ENCODE measurements around the gene OR12D2. TPM values are rescaled to one million over a fixed set of nuclear protein-coding genes. Genes with fewer than 3 reads are reported as not detected.
"Not testable (repeated sequence)": the region's sequence is repeated elsewhere in the genome, so short reads cannot be mapped to it uniquely, and the experiment has no call there.

The OR12D2 gene, protein sequence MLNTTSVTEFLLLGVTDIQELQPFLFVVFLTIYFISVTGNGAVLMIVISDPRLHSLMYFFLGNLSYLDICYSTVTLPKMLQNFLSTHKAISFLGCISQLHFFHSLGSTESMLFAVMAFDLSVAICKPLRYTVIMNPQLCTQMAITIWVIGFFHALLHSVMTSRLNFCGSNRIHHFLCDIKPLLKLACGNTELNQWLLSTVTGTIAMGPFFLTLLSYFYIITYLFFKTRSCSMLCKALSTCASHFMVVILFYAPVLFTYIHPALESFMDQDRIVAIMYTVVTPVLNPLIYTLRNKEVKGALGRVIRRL
- total RNA-seq, result not detected in 2 replicates

DNA sequence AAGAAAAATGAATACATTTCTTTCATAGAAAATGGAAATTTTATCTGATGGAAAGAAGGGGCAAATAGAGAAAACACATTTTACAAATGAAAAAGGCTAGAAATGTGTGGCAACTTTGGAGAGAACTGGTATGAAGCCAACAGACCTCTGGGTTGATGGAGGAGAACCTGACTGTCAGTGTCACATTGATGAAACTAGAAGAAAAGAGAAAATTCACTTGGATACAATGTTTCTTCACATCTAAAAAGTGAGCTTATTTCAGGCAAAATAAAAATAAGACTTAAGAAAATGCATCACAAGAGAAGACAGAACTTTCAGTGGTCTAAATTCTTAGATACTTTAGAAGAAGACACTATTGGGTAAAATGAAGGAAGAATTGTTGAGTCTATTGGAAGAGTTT, at the start of gene OR12D2:
OR12D2 (plus strand) TSS at position 301 of the 400 bp plus-strand sequence. CDS start 1,069 bp downstream, outside the sequence.
- no peak within 1 kb of the TSS for H3K4me3 ChIP-seq (ENCODE audit: low read depth, low read length)
- TF ChIP-seq, protein P1, sequence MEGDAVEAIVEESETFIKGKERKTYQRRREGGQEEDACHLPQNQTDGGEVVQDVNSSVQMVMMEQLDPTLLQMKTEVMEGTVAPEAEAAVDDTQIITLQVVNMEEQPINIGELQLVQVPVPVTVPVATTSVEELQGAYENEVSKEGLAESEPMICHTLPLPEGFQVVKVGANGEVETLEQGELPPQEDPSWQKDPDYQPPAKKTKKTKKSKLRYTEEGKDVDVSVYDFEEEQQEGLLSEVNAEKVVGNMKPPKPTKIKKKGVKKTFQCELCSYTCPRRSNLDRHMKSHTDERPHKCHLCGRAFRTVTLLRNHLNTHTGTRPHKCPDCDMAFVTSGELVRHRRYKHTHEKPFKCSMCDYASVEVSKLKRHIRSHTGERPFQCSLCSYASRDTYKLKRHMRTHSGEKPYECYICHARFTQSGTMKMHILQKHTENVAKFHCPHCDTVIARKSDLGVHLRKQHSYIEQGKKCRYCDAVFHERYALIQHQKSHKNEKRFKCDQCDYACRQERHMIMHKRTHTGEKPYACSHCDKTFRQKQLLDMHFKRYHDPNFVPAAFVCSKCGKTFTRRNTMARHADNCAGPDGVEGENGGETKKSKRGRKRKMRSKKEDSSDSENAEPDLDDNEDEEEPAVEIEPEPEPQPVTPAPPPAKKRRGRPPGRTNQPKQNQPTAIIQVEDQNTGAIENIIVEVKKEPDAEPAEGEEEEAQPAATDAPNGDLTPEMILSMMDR (conservative IDR thresholded peaks at IDR 0.05; ENCODE audit: low read depth, low read length), result no peak
- no peak for DNase-seq (ENCODE audit: low read depth)

DNA sequence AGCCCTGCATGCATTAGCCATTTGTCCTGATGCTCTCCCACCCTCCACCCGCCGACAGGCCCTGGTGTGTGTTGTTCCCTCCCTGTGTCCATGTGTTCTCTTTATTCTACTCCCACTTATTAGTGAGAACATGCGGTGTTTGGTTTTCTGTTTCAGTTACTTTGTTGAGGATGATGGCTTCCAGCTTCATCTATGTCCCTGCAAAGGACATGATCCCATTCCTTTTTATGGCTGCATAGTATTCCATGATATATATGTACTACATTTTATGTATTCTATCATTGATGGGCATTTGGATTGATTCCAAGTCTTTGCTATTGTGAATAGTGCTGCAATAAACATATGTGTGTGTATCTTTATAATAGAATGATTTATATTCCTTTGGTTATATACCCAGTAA, 46.1 kb upstream of the OR12D2 start:
- not testable (repeated sequence) for DNase-seq (ENCODE audit: low read depth); H3K4me3 ChIP-seq (ENCODE audit: low read depth, low read length)

DNA sequence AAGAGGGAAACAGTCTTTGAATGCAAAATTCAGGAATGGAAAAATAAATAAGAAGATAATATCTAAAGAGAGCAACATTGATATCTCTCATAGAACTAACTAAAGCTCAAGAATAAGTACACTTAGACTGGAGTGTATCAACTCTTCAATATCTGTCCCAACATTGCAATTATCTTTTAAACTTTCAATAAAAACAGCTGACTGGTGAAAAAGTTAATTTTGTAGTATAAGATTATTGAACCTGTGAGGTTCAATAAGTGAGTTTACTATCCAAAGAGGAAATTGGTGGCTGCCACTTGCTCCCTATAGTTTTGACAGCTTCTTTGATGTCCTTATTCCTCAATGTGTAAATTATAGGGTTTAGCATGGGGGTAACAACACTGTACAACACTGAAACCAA, 40.5 kb upstream of the OR12D2 start:
- no peak overlapping the region for H3K4me3 ChIP-seq (ENCODE audit: low read depth, low read length)
- TF ChIP-seq, protein P1 (conservative IDR thresholded peaks at IDR 0.05; ENCODE audit: low read depth, low read length), result no peak
- DNase-seq (ENCODE audit: low read depth), result no peak

DNA sequence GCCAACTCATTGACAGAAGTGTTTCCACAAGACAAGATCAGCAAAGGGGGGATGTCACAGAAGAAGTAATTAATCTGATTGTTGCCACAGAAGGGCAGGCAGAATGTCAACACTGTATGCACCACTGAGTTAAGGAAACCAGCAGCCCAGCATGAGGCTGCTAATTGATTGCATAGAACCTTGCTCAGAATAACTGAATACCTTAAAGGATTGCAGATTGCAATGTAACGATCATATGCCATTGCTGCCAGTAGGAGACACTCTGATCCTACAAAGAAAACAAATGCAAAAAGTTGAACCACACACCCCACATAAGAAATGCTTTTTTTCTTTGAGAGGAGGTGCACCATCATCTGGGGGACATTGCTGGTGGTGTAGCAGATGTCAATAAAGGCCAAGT, 39.8 kb upstream of the OR12D2 start:
- no peak overlapping the region for H3K4me3 ChIP-seq (ENCODE audit: low read depth, low read length)
- TF ChIP-seq, protein P1 (conservative IDR thresholded peaks at IDR 0.05; ENCODE audit: low read depth, low read length), result no peak
- no peak for DNase-seq (ENCODE audit: low read depth)

DNA sequence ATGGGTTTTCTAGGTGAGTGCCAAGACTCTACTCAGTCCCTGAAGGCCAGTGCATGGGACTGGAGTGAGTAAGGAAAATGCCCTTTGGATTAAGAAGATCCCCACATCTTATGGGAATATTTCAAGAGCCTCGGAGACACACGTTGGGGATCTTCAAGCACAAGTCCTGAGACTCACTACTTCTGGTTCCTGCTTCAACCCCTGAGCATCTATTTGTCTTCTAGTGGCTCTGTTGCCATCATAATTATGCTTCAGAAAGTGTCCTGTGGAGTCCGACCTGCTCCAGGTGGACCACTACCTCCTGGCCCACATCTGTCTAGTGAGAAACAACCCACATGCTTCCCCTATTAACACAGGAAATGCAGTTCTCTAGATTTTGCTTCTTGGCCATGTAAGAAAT, 26.7 kb upstream of the OR12D2 start, which contains the start of gene OR5V1:
OR5V1 (minus strand) TSS at position 101 of the 400 bp plus-strand sequence. CDS start 12,670 bp downstream, outside the sequence.
- no peak for DNase-seq (ENCODE audit: low read depth)
- TF ChIP-seq, protein P1 (conservative IDR thresholded peaks at IDR 0.05; ENCODE audit: low read depth, low read length), result no peak
- H3K4me3 ChIP-seq (ENCODE audit: low read depth, low read length), result no peak within 1 kb of the TSS

DNA sequence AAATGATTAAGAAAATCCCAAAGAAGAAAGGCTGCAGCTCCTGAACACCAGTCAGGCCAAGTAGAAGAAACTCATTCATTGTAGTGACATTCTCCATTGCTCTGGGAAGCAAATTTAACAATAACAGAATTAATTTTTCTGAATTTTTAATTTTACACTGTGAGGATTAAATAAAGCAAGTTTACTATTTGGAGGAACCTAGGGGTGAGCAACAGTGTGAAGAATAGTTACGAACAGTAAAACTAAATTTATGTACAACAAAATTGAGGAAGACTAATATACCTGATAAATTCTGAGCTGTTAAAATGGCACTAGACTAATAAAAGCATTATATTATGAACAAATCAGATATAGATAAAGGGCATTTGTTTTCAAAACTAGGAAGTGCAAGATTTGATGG, 20.2 kb upstream of the OR12D2 start, which contains the start of gene OR12D3:
OR12D3 (minus strand) TSS at position 101 of the 400 bp plus-strand sequence; CDS start at position 97, 4 bp downstream.
- TF ChIP-seq, protein P1 (conservative IDR thresholded peaks at IDR 0.05; ENCODE audit: low read depth, low read length), result no peak
- DNase-seq (ENCODE audit: low read depth), result no peak
- no peak within 1 kb of the TSS for H3K4me3 ChIP-seq (ENCODE audit: low read depth, low read length)

DNA sequence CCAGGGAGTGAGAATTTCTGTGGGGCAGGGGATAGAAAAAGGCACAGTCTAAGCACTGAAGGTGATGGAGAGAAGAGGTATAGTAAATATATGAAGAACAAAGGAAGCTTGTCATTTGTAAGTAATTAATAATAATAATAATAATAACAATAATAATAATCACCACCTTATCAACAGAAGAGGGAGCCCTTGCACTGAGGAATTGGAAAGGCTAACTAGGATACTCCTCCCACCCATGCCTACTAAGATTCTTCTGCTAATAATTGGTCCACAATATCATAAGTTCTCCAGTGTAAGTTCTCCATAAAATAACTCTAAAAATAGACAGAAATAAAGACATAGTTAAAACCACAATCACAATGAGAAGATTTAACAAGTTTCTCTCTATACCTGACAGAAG, 19.4 kb upstream of the OR12D2 start:
- no peak overlapping the region for H3K4me3 ChIP-seq (ENCODE audit: low read depth, low read length)
- TF ChIP-seq, protein P1 (conservative IDR thresholded peaks at IDR 0.05; ENCODE audit: low read depth, low read length), result peak; percentile 34
- DNase-seq (ENCODE audit: low read depth), result no peak

Data from epithelial cell of proximal tubule (primary cell).